HepG2 (cell line): Measurements from ENCODE around the gene AGBL1. TPM values are rescaled to one million over a fixed set of nuclear protein-coding genes. Genes with fewer than 3 reads are reported as not detected.

ENCODE experiments used
- ATAC-seq: fragments of 200-7000 bp; cut with Tn5 transposase; 3 replicates; pipeline ENCODE4 v1.9.1; 2020; ENCODE audit warnings: mild to moderate bottlenecking, moderate library complexity
- BruUV-seq: library from RNA; stranded (reverse); fragments of 400-500 nt; replicated peaks from 2 replicates; lab custom pipeline; 2021; lab: Mats Ljungman, UMichigan
- CTCF ChIA-PET: fragments of 300-600 bp; formaldehyde crosslinking; extraction: SDS; loops from one replicate; lab custom pipeline; 2021; ENCODE audit warnings: low total read pairs, inconsistent platforms, low intra/inter-chr PET ratio; lab: Yijun Ruan, JAX
- POLR2A ChIA-PET: fragments of 350-600 bp; sonication (Branson Sonifier 250); formaldehyde crosslinking; loops from one replicate; lab custom pipeline; 2020; ENCODE audit warnings: antibody characterized with exemption, inconsistent platforms; lab: Yijun Ruan, JAX
- DNase-seq: peaks from one replicate; pipeline ENCODE4 v3.0.0-alpha.2; 2015; ENCODE audit warnings: low spot score
- FAIRE-seq: peaks from 3 replicates; lab custom pipeline; 2011; peaks lifted over from hg19 to GRCh38; lab: Jason Lieb, UNC
- H2AFZ ChIP-seq: one replicate; pipeline ENCODE4 v1.6.1; 2011; ENCODE audit warnings: low read length, inconsistent platforms
- H3K27ac ChIP-seq: fragments of 300-600 bp; 3 replicates; pipeline ENCODE4 v1.8.0; 2011; ENCODE audit warnings: mixed run types, mild to moderate bottlenecking, mixed read lengths, low read length, inconsistent platforms; ENCODE audit not compliant: insufficient read depth; ENCODE audit errors: extremely low read length
- H3K27me3 ChIP-seq, 2 experiments: fragments of 200-600 bp in 1 of 2; 2 replicates in 1 of 2; 3 replicates in 1 of 2; pipeline versions ENCODE4 v1.6.0 to v1.8.0; 2011; ENCODE audit warnings: low read length in 2 of 2, mild to moderate bottlenecking in 2 of 2, moderate library complexity in 2 of 2, inconsistent platforms in 1 of 2; ENCODE audit not compliant: insufficient read depth in 2 of 2, control insufficient read depth in 1 of 2
- H3K36me3 ChIP-seq, 2 experiments: fragments of 200-600 bp in 1 of 2; replicated peaks in 1 of 2; 2 replicates in 1 of 2; 3 replicates in 1 of 2; pipeline versions ENCODE4 v1.5.1 to v1.8.0; 2011; ENCODE audit warnings: low read length in 2 of 2, inconsistent platforms in 1 of 2; ENCODE audit not compliant: insufficient read depth in 2 of 2, control insufficient read depth in 1 of 2
- H3K4me1 ChIP-seq: 2 replicates; pipeline ENCODE4 v1.5.1; 2012; ENCODE audit warnings: low read length, inconsistent platforms; ENCODE audit not compliant: insufficient read depth
- H3K4me2 ChIP-seq: 2 replicates; pipeline ENCODE4 v1.6.0; 2011; ENCODE audit warnings: low read depth, low read length, inconsistent platforms
- H3K4me3 ChIP-seq, 3 experiments: fragments of 200-600 bp in 1 of 3; sonication (generic), shearing (Covaris generic) in 1 of 3; replicated peaks in 1 of 3; 2 replicates each; pipeline ENCODE4 v1.5.1; 2011 to 2016; ENCODE audit warnings: low read length in 3 of 3, inconsistent platforms in 2 of 3, low read depth in 2 of 3, mild to moderate bottlenecking in 2 of 3, control low read depth in 1 of 3, mixed read lengths in 1 of 3; ENCODE audit not compliant: insufficient read depth in 1 of 3
- H3K79me2 ChIP-seq: one replicate; pipeline ENCODE4 v1.6.1; 2011; ENCODE audit warnings: low read length, inconsistent platforms; ENCODE audit not compliant: insufficient read depth
- H3K9ac ChIP-seq: 2 replicates; pipeline ENCODE4 v1.6.0; 2011; ENCODE audit warnings: mild to moderate bottlenecking, low read depth, low read length, inconsistent platforms; ENCODE audit not compliant: insufficient read depth
- H3K9me3 ChIP-seq: 2 replicates; pipeline ENCODE4 v1.5.1; 2012; ENCODE audit warnings: mild to moderate bottlenecking, low read length
- H4K20me1 ChIP-seq: 2 replicates; pipeline ENCODE4 v1.6.0; 2011; ENCODE audit warnings: inconsistent platforms, mild to moderate bottlenecking, low read length, moderate library complexity; ENCODE audit not compliant: insufficient read depth
- BORCS8-MEF2B ChIP-seq: sonication (generic); formaldehyde crosslinking; IDR thresholded peaks from 2 replicates; pipeline ENCODE4 v1.8.0; 2022; ENCODE audit warnings: mild to moderate bottlenecking, missing genetic modification reagents
- GATA4 ChIP-seq: sonication (generic); IDR thresholded peaks from 2 replicates; pipeline ENCODE4 v1.6.1; 2016; ENCODE audit warnings: antibody characterized with exemption, low read depth, borderline replicate concordance
- HMG20B ChIP-seq: conservative IDR thresholded peaks from 2 replicates; pipeline ENCODE4 v1.6.1; 2016; ENCODE audit warnings: missing genetic modification reagents, missing compliant biosample characterization
- MIXL1 ChIP-seq: IDR thresholded peaks from 2 replicates; pipeline ENCODE4 v1.6.1; 2016
- NAIF1 ChIP-seq: sonication (generic); formaldehyde crosslinking; IDR thresholded peaks from 2 replicates; pipeline ENCODE4 v1.5.0; 2020; ENCODE audit warnings: mild to moderate bottlenecking, missing genetic modification reagents, borderline replicate concordance
- RFX3 ChIP-seq: IDR thresholded peaks from 2 replicates; pipeline ENCODE4 v1.6.1; 2016; ENCODE audit warnings: missing biosample characterization, missing genetic modification reagents
- SCMH1 ChIP-seq: sonication (generic); formaldehyde crosslinking; IDR thresholded peaks from 2 replicates; pipeline ENCODE4 v1.9.0; 2021; ENCODE audit warnings: missing genetic modification reagents, mild to moderate bottlenecking, borderline replicate concordance
- SMAD3 ChIP-seq: sonication (generic); formaldehyde crosslinking; IDR thresholded peaks from 2 replicates; pipeline ENCODE4 v1.4.0; 2020; ENCODE audit warnings: missing genetic modification reagents
- TAF1 ChIP-seq: sonication (generic); formaldehyde crosslinking; IDR thresholded peaks from 2 replicates; pipeline ENCODE4 v1.4.0; 2020; ENCODE audit warnings: missing genetic modification reagents
- TARDBP ChIP-seq: sonication (generic); formaldehyde crosslinking; IDR thresholded peaks from 2 replicates; pipeline ENCODE4 v1.8.0; 2022; ENCODE audit warnings: mild to moderate bottlenecking, missing genetic modification reagents
- ZBTB21 ChIP-seq: sonication (generic); formaldehyde crosslinking; IDR thresholded peaks from 2 replicates; pipeline ENCODE4 v1.4.0; 2020; ENCODE audit warnings: missing genetic modification reagents
- ZNF501 ChIP-seq: sonication (generic); formaldehyde crosslinking; IDR thresholded peaks from 2 replicates; pipeline ENCODE4 v1.5.1; 2020; ENCODE audit warnings: mild to moderate bottlenecking, moderate library complexity, missing genetic modification reagents
- ZNF761 ChIP-seq: sonication (generic); formaldehyde crosslinking; conservative IDR thresholded peaks from 2 replicates; pipeline ENCODE4 v1.4.0; 2020; ENCODE audit warnings: mild to moderate bottlenecking, missing genetic modification reagents
- WGBS: methylation state at CpG from one replicate; pipeline ENCODE4 v1.1.6; 2017; ENCODE audit warnings: low lambda C conversion rate; 5-methylcytosine and 5-hydroxymethylcytosine counted together
- in situ Hi-C: cut with HindIII; loops from 2 replicates; pipeline ENCODE4 v1.10.0; 2017; ENCODE audit warnings: low pct_unique_long_range_greater_than_20kb; ENCODE audit not compliant: extremely low pct_ligation_motif_present
- intact Hi-C: fragments of 100-400 bp; cut with micrococcal nuclease; formaldehyde crosslinking; loops from one replicate; pipeline ENCODE4 v1.10.0; 2022; ENCODE audit not compliant: unreplicated experiment
- polyA plus RNA-seq, 8 experiments: library from polyadenylated mRNA; depleted of rRNA in 3 of 8; stranded (reverse) in 7 of 8; unstranded in 1 of 8; fragments of >200 nt; fragmentation: Illumina TruSeq in 4 of 8; extraction: Trizol in 4 of 8; gene quantifications; 2 replicates each; pipeline versions ENCODE4 v1.2.1 to v1.2.3, GENCODE V29; 2011 to 2016; ENCODE audit warnings: low read depth in 4 of 8, missing spikeins in 1 of 8, mixed read lengths in 1 of 8; ENCODE audit not compliant: insufficient read depth in 1 of 8
- total RNA-seq, 5 experiments: library from RNA; depleted of rRNA; stranded (reverse); fragments of >200 nt; fragmentation: Illumina TruSeq; extraction: Trizol; gene quantifications; 2 replicates each; pipeline ENCODE4 v1.2.3, GENCODE V29; 2016; ENCODE audit warnings: low read depth in 1 of 5
- TF ChIP-seq, protein P1 (sequence below): sonication (generic); formaldehyde crosslinking; IDR thresholded peaks from one replicate; pipeline ENCODE4 v1.5.1; 2020; ENCODE audit warnings: mild to moderate bottlenecking, missing genetic modification reagents; ENCODE audit errors: not compliant biosample characterization
- TF ChIP-seq, protein P2 (sequence below): sonication (generic); formaldehyde crosslinking; IDR thresholded peaks from 2 replicates; pipeline ENCODE4 v1.8.0; 2022; ENCODE audit warnings: mild to moderate bottlenecking, missing genetic modification reagents, borderline replicate concordance

Gene AGBL1
- total and polyA plus RNA-seq, 2 of the 13 experiments (the other 11 are each of a cell fraction or from before 2014, with no cell fraction given) = 0.01 TPM; not detected in 1

DNA sequence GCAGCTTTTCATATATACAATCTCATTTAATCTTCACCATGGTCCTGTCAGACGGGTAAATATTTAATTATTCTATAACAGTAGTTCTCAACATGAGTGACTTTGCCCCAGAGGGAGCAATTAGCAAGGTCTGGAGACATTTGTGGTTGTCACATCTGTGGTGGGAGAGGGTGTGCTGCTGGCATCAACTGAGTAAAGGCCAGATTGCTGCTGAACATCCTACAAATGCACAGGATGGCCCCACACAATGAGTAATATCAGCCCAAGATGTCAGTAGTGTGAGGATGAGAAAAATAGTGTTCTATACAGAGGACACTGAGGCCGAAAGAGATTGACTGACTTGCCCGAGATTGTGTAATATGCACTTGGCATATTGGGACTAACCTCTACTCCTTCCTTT is 156.0 kb downstream of the AGBL1 start (continued):
- TF ChIP-seq, protein P1, sequence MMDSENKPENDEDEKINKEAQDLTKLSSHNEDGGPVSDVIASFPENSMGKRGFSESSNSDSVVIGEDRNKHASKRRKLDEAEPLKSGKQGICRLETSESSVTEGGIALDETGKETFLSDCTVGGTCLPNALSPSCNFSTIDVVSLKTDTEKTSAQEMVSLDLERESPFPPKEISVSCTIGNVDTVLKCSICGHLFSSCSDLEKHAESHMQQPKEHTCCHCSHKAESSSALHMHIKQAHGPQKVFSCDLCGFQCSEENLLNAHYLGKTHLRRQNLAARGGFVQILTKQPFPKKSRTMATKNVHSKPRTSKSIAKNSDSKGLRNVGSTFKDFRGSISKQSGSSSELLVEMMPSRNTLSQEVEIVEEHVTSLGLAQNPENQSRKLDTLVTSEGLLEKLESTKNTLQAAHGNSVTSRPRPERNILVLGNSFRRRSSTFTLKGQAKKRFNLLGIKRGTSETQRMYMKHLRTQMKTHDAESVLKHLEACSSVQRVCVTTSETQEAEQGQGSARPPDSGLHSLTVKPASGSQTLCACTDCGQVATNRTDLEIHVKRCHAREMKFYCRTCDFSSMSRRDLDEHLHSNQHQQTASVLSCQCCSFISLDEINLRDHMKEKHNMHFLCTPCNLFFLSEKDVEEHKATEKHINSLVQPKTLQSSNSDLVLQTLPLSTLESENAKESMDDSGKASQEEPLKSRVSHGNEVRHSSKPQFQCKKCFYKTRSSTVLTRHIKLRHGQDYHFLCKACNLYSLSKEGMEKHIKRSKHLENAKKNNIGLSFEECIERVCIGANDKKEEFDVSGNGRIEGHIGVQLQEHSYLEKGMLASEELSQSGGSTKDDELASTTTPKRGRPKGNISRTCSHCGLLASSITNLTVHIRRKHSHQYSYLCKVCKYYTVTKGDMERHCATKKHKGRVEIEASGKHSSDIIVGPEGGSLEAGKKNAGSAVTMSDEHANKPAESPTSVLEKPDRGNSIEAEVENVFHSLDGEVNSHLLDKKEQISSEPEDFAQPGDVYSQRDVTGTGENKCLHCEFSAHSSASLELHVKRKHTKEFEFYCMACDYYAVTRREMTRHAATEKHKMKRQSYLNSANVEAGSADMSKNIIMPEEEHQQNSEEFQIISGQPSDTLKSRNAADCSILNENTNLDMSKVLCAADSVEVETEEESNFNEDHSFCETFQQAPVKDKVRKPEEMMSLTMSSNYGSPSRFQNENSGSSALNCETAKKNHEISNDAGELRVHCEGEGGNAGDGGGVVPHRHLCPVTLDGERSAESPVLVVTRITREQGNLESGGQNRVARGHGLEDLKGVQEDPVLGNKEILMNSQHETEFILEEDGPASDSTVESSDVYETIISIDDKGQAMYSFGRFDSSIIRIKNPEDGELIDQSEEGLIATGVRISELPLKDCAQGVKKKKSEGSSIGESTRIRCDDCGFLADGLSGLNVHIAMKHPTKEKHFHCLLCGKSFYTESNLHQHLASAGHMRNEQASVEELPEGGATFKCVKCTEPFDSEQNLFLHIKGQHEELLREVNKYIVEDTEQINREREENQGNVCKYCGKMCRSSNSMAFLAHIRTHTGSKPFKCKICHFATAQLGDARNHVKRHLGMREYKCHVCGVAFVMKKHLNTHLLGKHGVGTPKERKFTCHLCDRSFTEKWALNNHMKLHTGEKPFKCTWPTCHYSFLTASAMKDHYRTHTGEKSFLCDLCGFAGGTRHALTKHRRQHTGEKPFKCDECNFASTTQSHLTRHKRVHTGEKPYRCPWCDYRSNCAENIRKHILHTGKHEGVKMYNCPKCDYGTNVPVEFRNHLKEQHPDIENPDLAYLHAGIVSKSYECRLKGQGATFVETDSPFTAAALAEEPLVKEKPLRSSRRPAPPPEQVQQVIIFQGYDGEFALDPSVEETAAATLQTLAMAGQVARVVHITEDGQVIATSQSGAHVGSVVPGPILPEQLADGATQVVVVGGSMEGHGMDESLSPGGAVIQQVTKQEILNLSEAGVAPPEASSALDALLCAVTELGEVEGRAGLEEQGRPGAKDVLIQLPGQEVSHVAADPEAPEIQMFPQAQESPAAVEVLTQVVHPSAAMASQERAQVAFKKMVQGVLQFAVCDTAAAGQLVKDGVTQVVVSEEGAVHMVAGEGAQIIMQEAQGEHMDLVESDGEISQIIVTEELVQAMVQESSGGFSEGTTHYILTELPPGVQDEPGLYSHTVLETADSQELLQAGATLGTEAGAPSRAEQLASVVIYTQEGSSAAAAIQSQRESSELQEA (CRISPR knock-in tag) = no peak
- no peak for TF ChIP-seq SMAD3 (CRISPR knock-in tag)

DNA sequence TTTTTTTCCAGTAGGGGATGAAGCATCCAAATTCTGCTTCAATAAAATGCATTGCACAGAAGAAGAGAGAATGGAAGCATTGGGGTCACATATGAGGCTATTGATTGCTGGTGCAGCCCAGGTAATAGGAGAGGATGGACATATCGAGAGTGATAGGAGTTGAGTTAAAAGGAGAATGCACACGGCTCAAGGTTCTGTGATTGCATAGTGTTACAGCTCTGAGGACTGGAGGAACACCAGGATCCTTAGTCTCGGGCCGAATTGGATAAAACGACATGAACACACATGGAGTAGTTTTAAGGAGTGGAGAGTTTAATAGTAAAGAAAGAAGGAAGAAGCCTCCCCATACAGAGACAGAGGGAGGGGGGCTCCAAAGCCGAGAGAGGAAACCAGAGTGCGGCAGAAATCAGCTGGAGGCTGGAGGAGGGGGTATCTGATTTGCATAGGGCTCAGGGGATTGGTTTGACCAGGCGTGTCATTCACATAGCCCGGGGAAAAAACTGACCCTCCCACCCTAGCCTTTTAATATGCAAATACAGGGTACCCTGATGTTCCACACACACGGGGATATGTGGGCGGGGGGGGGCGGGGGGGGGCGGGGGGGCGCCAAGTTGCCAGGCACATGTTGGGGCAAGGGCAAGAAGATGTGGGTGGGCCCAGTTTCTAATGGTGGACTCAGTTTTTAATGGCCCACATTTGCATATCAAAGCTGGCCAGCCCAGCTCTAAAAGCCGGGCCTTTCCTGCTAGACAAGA is 156.9 kb downstream of the AGBL1 start:
- no peaks in the 10 kb centered on the region for H3K9me3 ChIP-seq
- WGBS = 25% methylated on average over 8 of the region's 15 CpGs
- no peak overlapping the region for H3K4me3 ChIP-seq
- H3K27ac ChIP-seq = no peak overlapping the region
- DNase-seq (no peak), ATAC-seq (no peak), FAIRE-seq (no peak)
- H3K79me2 ChIP-seq = no peaks in the 10 kb centered on the region
- H3K4me2 ChIP-seq = no peak overlapping the region
- intact Hi-C loops = no loop called here
- in situ Hi-C loops = no loop called here
- H3K9ac ChIP-seq = no peak overlapping the region
- no peaks in the 10 kb centered on the region for H3K4me1 ChIP-seq
- H2AFZ ChIP-seq = no peak overlapping the region
- H3K27me3 ChIP-seq = no peaks in the 10 kb centered on the region; a peak in 1 of 5 replicates
- H3K36me3 ChIP-seq = no peaks in the 10 kb centered on the region
- no peaks in the 10 kb centered on the region for H4K20me1 ChIP-seq
- POLR2A ChIA-PET = no interaction called here
- CTCF ChIA-PET = no interaction called here
- BruUV-seq = no TSS peak
- TF ChIP-seq GATA4 = no peak
- TF ChIP-seq, protein P2, sequence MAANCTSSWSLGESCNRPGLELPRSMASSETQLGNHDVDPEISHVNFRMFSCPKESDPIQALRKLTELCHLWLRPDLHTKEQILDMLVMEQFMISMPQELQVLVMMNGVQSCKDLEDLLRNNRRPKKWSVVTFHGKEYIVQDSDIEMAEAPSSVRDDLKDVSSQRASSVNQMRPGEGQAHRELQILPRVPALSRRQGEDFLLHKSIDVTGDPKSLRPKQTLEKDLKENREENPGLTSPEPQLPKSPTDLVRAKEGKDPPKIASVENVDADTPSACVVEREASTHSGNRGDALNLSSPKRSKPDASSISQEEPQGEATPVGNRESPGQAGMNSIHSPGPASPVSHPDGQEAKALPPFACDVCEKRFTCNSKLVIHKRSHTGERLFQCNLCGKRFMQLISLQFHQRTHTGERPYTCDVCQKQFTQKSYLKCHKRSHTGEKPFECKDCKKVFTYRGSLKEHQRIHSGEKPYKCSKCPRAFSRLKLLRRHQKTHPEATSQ = no peak
- TF ChIP-seq TAF1 (CRISPR knock-in tag) = no peak
- no peak for TF ChIP-seq SCMH1 (CRISPR knock-in tag)
- TF ChIP-seq TARDBP (CRISPR knock-in tag) = no peak
- no peak for TF ChIP-seq HMG20B (CRISPR knock-in tag)
- no peak for TF ChIP-seq ZBTB21
- TF ChIP-seq MIXL1 (CRISPR knock-in tag) = no peak
- TF ChIP-seq ZNF761 (CRISPR knock-in tag) = no peak
- no peak for TF ChIP-seq BORCS8-MEF2B
- no peak for TF ChIP-seq RFX3 (CRISPR knock-in tag)
- no peak for TF ChIP-seq ZNF501 (CRISPR knock-in tag)
- no peak for TF ChIP-seq NAIF1
